K562 (cell line): ENCODE results near the gene CCSER2.

Source experiments
- CBX3 ChIP-seq, 2 experiments: IDR thresholded peaks; 1 replicate in 1 of 2; 2 replicates in 1 of 2; pipeline ENCODE4 v1.6.1; 2012; ENCODE audit warnings: inconsistent platforms in 2 of 2, low read length in 2 of 2, borderline replicate concordance in 1 of 2, control low read depth in 1 of 2
- CTCF ChIP-seq, 3 experiments: IDR thresholded peaks in 2 of 3; conservative IDR thresholded peaks in 1 of 3; 2 replicates each; pipeline ENCODE4 v1.5.1; 2011 to 2012; ENCODE audit warnings: low read length in 3 of 3, mild to moderate bottlenecking in 3 of 3, control low read depth in 2 of 3, improper control_type of control experiment in 1 of 3, inconsistent platforms in 1 of 3, low read depth in 1 of 3, mixed read lengths in 1 of 3, moderate library complexity in 1 of 3; ENCODE audit not compliant: insufficient read depth in 2 of 3
- EGR1 ChIP-seq: fragments of 450-650 bp; conservative IDR thresholded peaks from 2 replicates; pipeline ENCODE4 v1.6.1; 2017; ENCODE audit warnings: mild to moderate bottlenecking
- ELF1 ChIP-seq: fragments of 200-800 bp; sonication (Bioruptor generic); IDR thresholded peaks from 2 replicates; pipeline ENCODE4 v1.6.1; 2016; ENCODE audit warnings: missing genetic modification characterization, missing compliant biosample characterization
- FOXK1 ChIP-seq: sonication (generic); formaldehyde crosslinking; IDR thresholded peaks from 2 replicates; pipeline ENCODE4 v1.8.0; 2022; ENCODE audit warnings: missing genetic modification reagents, mild to moderate bottlenecking, borderline replicate concordance
- FOXM1 ChIP-seq, 2 experiments: fragments of 450-650 bp in 1 of 2; sonication (generic) in 1 of 2; formaldehyde crosslinking in 1 of 2; IDR thresholded peaks; 2 replicates each; pipeline versions ENCODE4 v1.6.1 to v1.9.0; 2017 to 2022; ENCODE audit warnings: low read depth in 2 of 2, mild to moderate bottlenecking in 2 of 2, missing genetic modification reagents in 1 of 2, moderate library complexity in 1 of 2
- MXI1 ChIP-seq: IDR thresholded peaks from 2 replicates; pipeline ENCODE4 v1.6.1; 2011; ENCODE audit warnings: low read depth, mild to moderate bottlenecking, improper control_type of control experiment, low read length
- NR1H2 ChIP-seq: sonication (generic); formaldehyde crosslinking; IDR thresholded peaks from 2 replicates; pipeline ENCODE4 v1.4.0; 2020; ENCODE audit warnings: mild to moderate bottlenecking, missing genetic modification reagents
- POLR2AphosphoS5 ChIP-seq: IDR thresholded peaks from 2 replicates; pipeline ENCODE4 v1.6.1; 2011; ENCODE audit warnings: mild to moderate bottlenecking, low read depth, low read length, moderate library complexity; ENCODE audit not compliant: control insufficient read depth, insufficient read depth
- SIX5 ChIP-seq, 2 experiments: IDR thresholded peaks; 2 replicates each; pipeline ENCODE4 v1.6.1; 2011; ENCODE audit warnings: low read length in 2 of 2, borderline replicate concordance in 1 of 2, low read depth in 1 of 2, mild to moderate bottlenecking in 1 of 2, moderate library complexity in 1 of 2; ENCODE audit not compliant: insufficient read depth in 1 of 2
- XRCC5 ChIP-seq: fragments of 200-400 bp; formaldehyde crosslinking; IDR thresholded peaks from 2 replicates; pipeline ENCODE4 v1.6.1; 2017; ENCODE audit warnings: low read depth, mild to moderate bottlenecking, low read length
- TF ChIP-seq, protein P1 (sequence below): fragments of 250-450 bp; sonication (Bioruptor Pico); IDR thresholded peaks from 2 replicates; pipeline ENCODE4 v1.5.0; 2020; ENCODE audit warnings: mild to moderate bottlenecking, borderline replicate concordance

DNA sequence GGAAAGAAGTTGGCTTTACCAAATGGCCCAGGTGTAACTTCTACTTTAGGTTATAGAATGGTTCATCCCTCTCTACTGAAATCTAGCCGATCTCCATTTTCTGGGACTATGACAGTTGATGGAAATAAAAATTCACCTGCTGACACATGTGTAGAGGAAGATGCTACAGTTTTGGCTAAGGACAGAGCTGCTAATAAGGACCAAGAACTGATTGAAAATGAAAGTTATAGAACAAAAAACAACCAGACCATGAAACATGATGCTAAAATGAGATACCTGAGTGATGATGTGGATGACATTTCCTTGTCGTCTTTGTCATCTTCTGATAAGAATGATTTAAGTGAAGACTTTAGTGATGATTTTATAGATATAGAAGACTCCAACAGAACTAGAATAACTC, 43.6 kb downstream of the CCSER2 start:
- no peak for TF ChIP-seq XRCC5
- TF ChIP-seq CTCF (IDR thresholded peaks at IDR 0.05 in 2 of 3, conservative IDR thresholded peaks at IDR 0.05 in 1 of 3; ENCODE audit: insufficient read depth in 2 of 3, low read depth in 1 of 3, low read length in 3 of 3) = no peak
- TF ChIP-seq EGR1 = no peak
- no peak for TF ChIP-seq POLR2AphosphoS5
- no peak for TF ChIP-seq FOXM1 (IDR thresholded peaks at IDR 0.05; ENCODE audit: low read depth)
- no peak for TF ChIP-seq FOXM1 (CRISPR knock-in tag; IDR thresholded peaks at IDR 0.05; ENCODE audit: low read depth)
- TF ChIP-seq ELF1 (tag) = no peak
- TF ChIP-seq SIX5 (IDR thresholded peaks at IDR 0.05; ENCODE audit: borderline replicate concordance in 1 of 2, insufficient read depth in 1 of 2, low read depth in 1 of 2, low read length in 2 of 2) = no peak
- TF ChIP-seq MXI1 = no peak
- no peak for TF ChIP-seq NR1H2 (CRISPR knock-in tag)
- no peak for TF ChIP-seq FOXK1 (CRISPR knock-in tag)
- TF ChIP-seq CBX3 (IDR thresholded peaks at IDR 0.05; ENCODE audit: borderline replicate concordance in 1 of 2, low read length in 2 of 2) = no peak
- TF ChIP-seq, protein P1, sequence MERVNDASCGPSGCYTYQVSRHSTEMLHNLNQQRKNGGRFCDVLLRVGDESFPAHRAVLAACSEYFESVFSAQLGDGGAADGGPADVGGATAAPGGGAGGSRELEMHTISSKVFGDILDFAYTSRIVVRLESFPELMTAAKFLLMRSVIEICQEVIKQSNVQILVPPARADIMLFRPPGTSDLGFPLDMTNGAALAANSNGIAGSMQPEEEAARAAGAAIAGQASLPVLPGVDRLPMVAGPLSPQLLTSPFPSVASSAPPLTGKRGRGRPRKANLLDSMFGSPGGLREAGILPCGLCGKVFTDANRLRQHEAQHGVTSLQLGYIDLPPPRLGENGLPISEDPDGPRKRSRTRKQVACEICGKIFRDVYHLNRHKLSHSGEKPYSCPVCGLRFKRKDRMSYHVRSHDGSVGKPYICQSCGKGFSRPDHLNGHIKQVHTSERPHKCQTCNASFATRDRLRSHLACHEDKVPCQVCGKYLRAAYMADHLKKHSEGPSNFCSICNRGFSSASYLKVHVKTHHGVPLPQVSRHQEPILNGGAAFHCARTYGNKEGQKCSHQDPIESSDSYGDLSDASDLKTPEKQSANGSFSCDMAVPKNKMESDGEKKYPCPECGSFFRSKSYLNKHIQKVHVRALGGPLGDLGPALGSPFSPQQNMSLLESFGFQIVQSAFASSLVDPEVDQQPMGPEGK = no peak
